Fibroblast of skin of right biceps (primary cell): ENCODE measurements around the gene GSTA5.
"Not testable (repeated sequence)": the region's sequence is repeated elsewhere in the genome, so short reads cannot be mapped to it uniquely, and the experiment has no call there.

Source experiments
- DNase-seq: peaks from one replicate; pipeline ENCODE4 v3.0.0-alpha.2; 2013

Gene GSTA5

DNA sequence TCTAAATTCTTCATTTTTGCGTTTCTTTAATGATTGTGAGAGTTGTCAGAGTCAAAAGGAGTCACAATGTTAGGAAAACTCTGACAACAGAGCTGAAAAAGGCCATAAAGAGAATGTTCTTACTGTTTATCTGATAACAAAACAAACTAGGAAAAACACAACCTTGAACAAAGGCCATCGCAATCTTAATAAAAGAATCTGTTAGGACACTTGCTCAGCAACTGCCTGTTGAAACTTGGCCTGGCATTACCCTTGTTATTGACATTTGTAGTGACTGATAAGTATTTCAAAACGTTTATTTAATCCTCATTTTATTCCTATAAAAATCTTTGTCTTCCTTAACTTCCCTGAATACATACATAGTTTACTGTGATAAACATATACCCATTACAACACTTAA, 52.7 kb downstream of the GSTA5 start:
- DNase-seq: no peak

DNA sequence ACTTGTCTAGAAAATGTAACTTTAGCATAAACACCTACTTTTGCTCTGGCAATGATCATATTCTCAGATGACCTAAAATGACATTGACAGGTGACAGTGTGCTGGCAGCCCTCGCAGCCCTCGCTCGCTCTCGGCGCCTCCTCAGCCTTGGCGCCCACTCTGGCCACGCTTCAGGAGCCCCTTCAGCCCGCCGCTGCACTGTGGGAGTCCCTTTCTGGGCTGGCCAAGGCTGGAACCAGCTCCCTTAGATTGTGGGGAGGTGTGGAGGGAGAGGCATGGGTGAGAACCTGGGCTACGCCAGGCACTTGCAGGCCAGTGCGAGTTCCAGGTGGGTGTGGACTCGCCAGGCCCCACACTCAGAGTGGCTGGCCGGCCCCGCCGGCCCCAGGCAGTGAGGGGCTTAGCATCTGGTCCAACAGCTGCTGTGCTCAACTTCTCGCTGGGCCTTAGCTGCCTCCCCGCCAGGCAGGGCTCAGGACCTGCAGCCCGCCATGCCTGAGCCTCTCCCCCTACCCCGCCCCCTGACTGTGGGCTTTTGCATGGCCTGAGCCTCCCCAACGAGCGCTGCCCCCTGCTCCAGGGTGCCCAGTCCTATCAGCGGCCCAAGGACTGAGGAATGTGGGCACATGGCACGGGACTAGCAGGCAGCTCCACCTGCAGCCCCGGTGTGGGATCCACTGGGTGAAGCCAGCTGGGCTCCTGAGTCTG, 54.2 kb downstream of the GSTA5 start:
- no peak for DNase-seq

DNA sequence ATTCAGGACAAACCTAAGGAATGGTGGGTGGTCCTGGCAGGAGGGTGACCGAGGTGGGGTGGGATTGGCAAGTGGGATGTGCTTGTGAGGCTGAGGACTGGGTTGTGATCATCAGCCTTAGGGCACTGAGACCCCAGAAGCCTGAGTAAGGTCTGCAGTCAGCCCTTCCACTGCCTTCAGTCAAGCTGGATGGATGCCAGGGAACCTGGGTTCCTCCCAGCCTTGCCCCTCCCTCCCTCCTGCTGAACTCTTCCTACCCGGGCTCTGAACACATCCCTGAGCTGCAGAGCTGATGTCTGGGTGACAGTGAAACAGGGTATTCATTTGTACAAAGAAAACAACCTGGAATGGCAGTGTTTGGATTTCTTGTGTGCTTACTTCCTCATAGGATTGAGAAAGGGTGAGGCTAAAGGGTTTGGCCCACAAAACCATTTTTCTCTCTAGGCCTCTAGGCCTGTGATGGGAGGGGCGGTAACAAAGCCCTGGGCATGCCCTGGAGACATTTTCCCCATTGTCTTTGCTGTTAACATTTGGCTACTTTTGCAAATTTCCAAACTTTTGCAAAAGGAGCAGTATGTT, 57.8 kb downstream of the GSTA5 start:
- not testable (repeated sequence) for DNase-seq

DNA sequence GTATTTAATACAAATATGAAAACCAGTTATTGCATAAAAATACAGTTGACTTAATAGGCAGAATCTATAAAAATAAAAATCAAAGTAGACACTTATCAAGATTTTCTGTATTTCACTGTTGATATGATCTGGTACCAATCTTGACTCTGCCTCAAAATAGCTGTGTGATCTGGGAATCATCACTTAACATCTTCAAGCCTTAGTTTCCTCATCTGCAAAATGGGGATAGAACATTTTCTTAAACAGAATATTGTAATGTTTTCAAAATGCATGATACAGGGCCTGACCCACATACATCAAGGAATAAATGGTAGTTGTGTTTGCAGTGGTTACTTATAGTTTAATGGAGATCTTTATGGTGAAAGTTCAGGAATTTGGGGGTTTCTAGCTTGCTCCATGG, 58.4 kb downstream of the GSTA5 start:
- DNase-seq: not testable (repeated sequence)
